T-helper 1 cell (primary cell): Measurements from ENCODE around the gene SLC25A41.
"Not testable (repeated sequence)": the region's sequence is repeated elsewhere in the genome, so short reads cannot be mapped to it uniquely, and the experiment has no call there.

Source experiments
- DNase-seq, 5 donors: peaks; one replicate each; pipeline ENCODE4 v3.0.0-alpha.2; 2012 to 2020

The SLC25A41 gene

GRCh38 chr19:6460099-6460884 lies 26.7 kb upstream of the SLC25A41 start:
- DNase-seq, result peak; percentile 87 to 97 (median 94)

DNA sequence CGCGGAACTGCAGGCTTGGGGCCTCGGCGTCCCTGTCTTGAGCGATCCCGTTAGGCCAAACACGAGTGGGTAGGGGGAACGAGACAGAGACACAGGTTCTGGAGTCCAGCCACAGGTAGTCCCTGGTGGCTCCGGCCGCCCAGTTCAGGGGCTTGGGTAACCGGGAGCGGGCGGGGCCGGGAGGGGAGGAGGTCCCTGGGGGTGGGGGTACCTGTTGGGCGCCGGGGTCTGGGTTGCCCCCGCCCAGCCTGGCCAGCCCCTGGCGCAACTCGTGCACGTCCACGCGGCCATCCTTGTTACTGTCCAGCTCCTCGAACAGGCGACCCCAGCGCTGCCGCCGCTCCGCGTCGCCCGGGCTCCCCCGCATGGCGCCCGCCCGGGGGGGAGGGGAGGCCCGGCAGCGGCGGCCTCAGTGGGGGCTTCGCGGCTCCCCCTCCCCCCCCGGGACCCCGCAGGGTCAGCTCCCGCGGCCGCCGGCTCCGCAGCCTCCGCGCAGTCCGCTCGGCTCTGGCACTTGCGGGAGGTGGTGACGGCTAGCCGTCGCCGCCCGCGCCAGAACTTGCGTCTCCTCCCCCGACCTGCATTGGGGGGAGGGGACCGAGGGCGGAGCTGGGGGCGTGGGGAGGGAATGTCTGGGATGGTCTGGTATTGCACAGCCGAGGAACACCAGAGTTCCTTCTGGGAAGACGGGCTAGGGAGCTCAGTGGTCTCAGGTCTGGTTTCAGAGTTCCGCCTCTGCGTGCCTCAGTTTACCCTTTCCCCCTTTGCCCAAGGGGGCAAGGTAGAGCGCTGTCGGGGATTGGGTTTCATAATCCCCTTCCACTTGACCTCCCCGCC lies 25.9 kb upstream of the SLC25A41 start, which contains the start of gene SLC25A23:
TSS of gene SLC25A23 (minus strand) at position 531 of the 837 bp plus-strand sequence. CDS start at position 367, 164 bp downstream.
- DNase-seq, result peak; percentile 26 to 74 (median 44)

DNA sequence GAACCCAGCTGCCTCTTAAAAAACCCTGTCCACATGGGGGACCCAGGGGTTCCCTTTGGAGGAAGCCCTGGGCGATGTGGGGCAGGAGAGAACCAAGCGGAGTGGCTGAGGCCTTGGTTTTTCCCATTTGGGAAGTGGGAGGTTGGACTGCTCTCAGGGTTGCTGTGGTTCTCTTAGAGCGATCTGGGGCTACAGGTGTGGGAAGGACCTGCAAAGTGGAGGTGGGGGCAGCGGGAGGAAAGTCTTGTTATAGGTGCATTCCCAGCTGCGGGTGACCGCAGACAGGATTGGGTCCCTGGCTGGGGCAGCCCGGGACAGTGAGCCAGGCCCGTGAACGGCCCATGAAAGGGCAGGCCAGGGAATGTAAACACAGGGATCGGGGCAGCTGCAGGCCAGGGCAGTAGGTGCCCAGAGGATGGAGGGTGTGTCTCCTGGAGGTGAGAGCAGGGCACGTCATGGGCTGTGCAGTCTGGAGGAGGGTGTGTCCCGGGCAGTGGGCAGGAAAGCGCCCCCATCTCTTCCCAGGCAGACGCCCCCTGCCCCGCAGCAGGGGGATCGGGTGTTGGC lies 25.2 kb upstream of the SLC25A41 start:
- no peak for DNase-seq

- no peak for DNase-seq
These were observed 24.6 kb upstream of the SLC25A41 start for GRCh38 chr19:6457958-6458694.

GRCh38 chr19:6455924-6456323 lies 22.4 kb upstream of the SLC25A41 start:
- DNase-seq, result no peak

- DNase-seq, result no peak
These were observed 20.5 kb upstream of the SLC25A41 start for GRCh38 chr19:6453951-6454565.

DNA sequence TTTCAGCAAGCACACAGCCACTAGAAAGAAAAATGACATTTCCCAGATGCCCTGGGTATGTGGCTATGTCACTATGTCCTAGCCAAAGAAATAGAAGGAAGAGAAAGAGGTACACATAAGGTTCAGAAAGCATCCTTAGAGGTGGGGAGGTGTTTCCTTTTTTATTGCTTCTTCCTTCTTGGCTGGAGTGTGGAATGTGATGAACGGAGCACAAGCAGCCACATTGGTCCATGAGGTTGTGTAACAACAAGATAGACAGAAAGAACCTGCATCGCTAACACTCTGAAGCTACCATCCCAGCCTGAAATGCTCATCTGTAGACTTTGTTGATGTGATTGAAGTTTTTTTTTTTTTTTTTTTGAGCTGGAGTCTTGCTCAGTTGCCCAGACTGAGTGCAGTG lies 19.3 kb upstream of the SLC25A41 start:
- DNase-seq, result no peak

DNA sequence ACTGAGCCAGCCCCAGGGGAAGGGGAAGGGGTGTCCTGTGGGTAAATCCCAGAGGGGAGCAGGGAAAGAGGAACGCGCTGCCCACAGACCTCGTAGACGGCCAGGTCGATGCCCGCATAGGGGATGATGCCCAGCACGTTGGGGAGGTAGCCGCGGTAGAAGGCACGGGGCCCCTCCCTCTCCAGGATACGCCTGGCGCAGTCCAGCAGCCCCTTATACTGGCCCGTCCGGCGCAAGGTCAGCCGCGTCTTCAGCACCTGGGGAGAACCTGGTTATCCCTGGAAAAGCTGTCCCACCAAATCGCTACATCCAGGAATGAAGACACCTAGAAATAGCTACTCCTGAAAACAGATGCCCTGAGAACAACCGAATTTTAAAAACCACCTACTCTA lies 18.7 kb upstream of the SLC25A41 start:
- no peak for DNase-seq

- no peak for DNase-seq
These were observed 18.1 kb upstream of the SLC25A41 start for GRCh38 chr19:6451583-6452222.

DNA sequence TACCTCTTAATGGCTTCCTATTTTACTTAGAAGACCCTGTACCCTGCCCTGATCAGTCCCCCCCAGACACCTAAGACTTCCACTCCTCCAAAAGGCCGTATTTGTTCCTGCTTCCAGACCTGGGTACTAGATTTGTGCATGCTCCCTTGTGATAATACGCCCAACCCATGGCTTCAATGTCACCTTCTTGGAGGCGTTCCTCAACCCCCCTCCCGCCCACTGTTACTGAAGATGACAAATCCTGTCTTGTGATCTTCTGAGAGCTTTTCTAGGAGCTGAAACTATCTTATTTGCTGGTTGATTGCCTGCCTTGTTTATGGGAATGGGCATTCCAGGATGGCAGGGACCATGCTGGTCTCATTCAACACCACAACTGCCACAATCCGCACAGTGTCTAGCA lies 16.6 kb upstream of the SLC25A41 start:
- DNase-seq, result no peak

DNA sequence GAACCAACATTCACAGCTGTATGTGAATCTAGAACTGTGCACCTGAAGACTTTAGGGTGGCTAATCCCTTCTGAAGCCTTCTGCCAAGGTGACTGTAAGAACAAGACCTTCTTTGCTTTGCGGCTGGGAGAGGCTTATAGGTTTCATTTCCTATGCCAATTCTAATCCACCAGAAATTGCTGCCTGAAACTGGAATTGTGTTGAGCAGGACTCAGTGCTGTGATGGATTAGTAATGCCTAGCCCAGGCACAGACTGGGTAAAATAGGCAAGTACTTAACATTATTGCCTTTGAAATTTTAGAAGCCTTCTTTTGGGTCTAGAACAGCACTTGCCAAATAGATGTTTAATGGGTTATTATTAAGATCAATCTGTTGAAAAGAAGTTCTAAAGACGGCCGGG lies 14.5 kb upstream of the SLC25A41 start:
- DNase-seq, result no peak

GRCh38 chr19:6446452-6446851 lies 12.9 kb upstream of the SLC25A41 start:
- no peak for DNase-seq

DNA sequence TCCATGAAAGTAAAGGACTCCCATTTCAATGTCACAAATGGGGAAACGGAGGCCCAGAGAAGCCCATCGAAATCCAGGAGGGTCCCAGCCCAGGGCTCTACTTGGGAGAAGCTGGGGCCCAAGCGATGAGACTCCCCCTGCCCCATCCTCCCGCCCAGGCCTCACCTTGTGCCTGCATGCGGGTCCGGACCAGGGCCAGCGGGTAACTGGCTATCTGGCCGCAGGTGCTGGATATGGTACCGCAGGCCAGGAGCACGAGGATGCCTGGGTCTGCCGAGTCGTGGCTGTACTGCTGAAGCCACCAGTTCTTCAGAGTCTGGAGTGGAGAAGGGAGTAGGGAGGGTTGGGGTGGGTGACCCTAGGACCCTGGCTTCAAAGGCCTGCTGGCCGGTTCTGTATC lies 10.4 kb upstream of the SLC25A41 start:
- no peak for DNase-seq

DNA sequence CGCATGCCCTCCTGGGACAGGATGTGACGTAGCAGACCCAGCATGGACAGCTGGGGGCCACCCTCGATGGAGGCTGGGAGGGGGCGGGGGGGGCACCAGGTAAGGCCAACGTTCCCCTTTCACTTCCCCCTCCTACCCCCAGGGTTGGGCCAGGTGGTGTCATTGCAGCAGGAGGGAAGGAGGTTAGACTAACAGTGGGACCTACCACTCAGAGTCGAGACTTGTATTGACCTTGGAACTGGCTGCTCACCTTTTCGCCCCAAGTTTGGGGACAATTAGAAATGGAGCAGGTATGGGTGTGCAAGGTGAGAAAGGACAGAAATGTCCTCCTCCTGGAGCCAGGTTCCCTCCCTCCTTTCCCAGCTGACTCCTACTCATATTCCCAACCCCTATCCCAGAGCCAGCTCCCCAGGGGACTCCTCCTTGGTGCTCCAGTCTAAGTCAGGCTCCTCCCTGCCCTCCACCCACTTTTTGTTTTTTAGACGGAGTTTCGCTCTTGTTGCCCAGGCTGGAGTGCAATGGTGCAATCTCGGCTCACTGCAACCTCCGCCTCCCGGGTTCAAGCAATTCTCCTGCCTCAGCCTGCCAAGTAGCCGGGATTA lies 8.6 kb upstream of the SLC25A41 start:
- DNase-seq, result no peak

- no peak for DNase-seq
These were observed 7.3 kb upstream of the SLC25A41 start for GRCh38 chr19:6440905-6441304.

GRCh38 chr19:6439743-6440142 lies 6.2 kb upstream of the SLC25A41 start:
- DNase-seq, result no peak

DNA sequence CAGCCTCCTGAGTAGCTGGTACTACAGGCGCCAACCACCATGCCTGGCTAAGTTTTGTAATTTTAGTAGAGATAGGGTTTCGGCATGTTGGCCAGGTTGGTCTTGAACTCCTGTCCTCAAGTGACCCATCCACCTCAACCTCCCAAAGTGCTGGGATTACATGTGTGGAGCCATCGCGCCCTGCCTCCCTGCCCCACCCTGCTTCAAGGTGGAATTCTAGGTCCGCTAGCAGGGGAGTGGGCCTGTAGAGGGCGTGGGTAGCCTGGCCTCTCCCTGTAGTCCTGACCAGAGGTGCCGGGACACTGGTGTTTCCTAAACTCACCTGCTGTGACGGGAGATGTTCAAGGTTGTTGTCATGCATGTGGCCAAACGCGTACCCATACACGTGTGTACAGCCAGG lies 398 bp downstream of the SLC25A41 start:
- DNase-seq, result no peak

- DNase-seq, result no peak
These were observed 1.7 kb downstream of the SLC25A41 start for GRCh38 chr19:6431891-6432290.

- no peak for DNase-seq
These were observed 3.9 kb downstream of the SLC25A41 start for GRCh38 chr19:6429419-6430221.

DNA sequence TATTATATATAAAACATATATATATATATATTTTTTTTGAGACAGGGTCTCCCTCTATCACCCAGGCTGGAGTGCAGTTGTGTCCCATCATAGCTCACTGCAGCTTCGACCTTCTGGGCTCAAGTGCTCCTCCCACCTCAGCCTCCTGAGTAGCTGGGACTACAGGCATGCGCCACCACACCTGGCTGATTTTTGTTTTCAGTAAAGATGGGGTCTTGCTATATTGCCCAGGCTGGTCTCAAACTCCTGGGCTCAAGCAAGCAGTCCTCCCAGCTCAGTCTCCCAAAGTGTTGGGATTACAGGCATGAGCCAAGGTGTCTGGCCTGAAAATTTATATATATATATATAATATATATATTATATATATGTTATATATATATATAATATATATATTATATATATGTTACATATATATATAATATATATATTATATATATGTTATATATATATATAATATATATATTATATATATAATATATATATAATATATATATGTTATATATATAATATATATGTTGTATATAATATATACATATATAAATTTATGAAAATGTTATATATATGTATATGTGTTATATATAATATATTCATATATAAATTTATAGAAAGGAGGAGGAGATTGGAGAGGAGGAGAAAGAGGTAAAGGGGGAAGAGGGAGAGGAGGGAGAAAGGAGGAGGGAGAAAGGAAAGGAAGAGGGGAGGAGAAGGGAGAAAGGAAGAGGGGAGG lies 4.7 kb downstream of the SLC25A41 start:
- DNase-seq, result not testable (repeated sequence)
